Measurements from ENCODE around the gene PWWP2B.

DNA sequence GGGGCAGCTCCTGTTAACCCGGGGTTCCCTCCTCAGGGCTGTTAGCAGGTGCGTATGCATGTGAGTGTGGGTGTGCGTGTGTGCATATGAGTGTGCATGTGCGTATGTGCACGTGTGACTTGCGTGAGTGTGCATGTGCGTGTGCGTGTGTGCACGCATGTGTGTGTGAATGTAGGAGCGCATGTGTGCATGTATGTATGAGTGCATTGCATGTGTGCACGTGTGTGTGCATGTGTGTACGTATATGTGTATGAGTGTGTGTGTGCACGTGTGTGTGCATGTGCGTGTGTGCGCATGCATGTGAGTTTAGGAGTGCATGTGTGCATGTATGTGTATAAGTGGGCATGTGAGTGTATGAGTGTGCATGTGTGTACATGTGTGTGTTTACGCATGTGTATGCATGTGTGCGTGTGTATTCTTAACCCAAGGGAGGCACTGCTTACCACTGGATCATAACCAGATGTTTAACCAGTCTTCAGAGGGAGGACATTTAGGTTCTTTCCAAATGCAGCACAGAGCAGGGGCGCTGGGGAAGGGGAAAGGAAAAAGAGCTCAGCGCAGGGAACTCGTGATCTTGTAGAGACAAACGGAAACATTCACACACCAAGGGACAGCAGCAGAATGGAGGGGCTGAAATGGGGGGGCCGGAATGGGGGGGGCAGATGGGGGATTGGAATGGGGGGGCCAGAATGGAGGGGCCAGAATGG lies 45.0 kb downstream of the PWWP2B start:
- TF ChIP-seq POLR2AphosphoS5 (IDR thresholded peaks at IDR 0.05) = no peak
- TF ChIP-seq, protein P1, sequence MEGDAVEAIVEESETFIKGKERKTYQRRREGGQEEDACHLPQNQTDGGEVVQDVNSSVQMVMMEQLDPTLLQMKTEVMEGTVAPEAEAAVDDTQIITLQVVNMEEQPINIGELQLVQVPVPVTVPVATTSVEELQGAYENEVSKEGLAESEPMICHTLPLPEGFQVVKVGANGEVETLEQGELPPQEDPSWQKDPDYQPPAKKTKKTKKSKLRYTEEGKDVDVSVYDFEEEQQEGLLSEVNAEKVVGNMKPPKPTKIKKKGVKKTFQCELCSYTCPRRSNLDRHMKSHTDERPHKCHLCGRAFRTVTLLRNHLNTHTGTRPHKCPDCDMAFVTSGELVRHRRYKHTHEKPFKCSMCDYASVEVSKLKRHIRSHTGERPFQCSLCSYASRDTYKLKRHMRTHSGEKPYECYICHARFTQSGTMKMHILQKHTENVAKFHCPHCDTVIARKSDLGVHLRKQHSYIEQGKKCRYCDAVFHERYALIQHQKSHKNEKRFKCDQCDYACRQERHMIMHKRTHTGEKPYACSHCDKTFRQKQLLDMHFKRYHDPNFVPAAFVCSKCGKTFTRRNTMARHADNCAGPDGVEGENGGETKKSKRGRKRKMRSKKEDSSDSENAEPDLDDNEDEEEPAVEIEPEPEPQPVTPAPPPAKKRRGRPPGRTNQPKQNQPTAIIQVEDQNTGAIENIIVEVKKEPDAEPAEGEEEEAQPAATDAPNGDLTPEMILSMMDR (IDR thresholded peaks at IDR 0.05 in 8 of 11, conservative IDR thresholded peaks at IDR 0.05 in 3 of 11) = no peak
